Transverse colon (tissue), 4 donors: ENCODE data around the gene TRAF3IP3. TPM values are rescaled to one million over a fixed set of nuclear protein-coding genes. Genes with fewer than 3 reads are reported as not detected.

ENCODE experiments used
- DNase-seq: peaks from one replicate; pipeline ENCODE4 v3.0.0-alpha.2; 2019
- H3K27ac ChIP-seq, 4 donors: fragments of 200-600 bp; sonication (generic); 2 replicates each; pipeline ENCODE4 v1.5.1; 2016 to 2018; ENCODE audit warnings: inconsistent platforms in 4 of 4
- H3K27me3 ChIP-seq: fragments of 200-600 bp; sonication (generic); 2 replicates; pipeline ENCODE4 v1.5.1; 2017; ENCODE audit warnings: inconsistent platforms
- H3K36me3 ChIP-seq, 4 donors: fragments of 200-600 bp; sonication (generic); 2 replicates each; pipeline ENCODE4 v1.5.1; 2017 to 2019; ENCODE audit warnings: inconsistent platforms in 4 of 4
- H3K4me1 ChIP-seq, 4 donors: fragments of 200-600 bp; sonication (generic); 2 replicates each; pipeline ENCODE4 v1.5.1; 2017 to 2020; ENCODE audit warnings: inconsistent platforms in 4 of 4
- H3K4me3 ChIP-seq, 4 donors: fragments of 200-600 bp; sonication (generic); 1 replicate in 1 of 4; 2 replicates in 3 of 4; pipeline versions ENCODE4 v1.5.1 to v1.6.1; 2017 to 2019; ENCODE audit warnings: inconsistent platforms in 4 of 4
- H3K9me3 ChIP-seq, 2 donors: fragments of 200-600 bp; sonication (generic); 2 replicates each; pipeline ENCODE4 v1.5.1; 2017 to 2019; ENCODE audit warnings: inconsistent platforms in 2 of 2
- CTCF ChIP-seq, 5 experiments: fragments of 200-600 bp in 3 of 5; fragments of 450-650 bp in 2 of 5; sonication (generic) in 3 of 5; IDR thresholded peaks; 1 replicate in 2 of 5; 2 replicates in 3 of 5; pipeline ENCODE4 v1.5.1; 2016 to 2017; ENCODE audit warnings: antibody characterized with exemption in 5 of 5, inconsistent platforms in 3 of 5, mild to moderate bottlenecking in 2 of 5, moderate library complexity in 1 of 5
- EP300 ChIP-seq: sonication (generic); formaldehyde crosslinking; IDR thresholded peaks from one replicate; pipeline ENCODE4 v1.6.1; 2017; ENCODE audit warnings: antibody characterized with exemption, low read depth
- POLR2A ChIP-seq: fragments of 450-650 bp; IDR thresholded peaks from one replicate; pipeline ENCODE4 v1.6.1; 2016; ENCODE audit warnings: antibody characterized with exemption, mild to moderate bottlenecking, moderate library complexity
- POLR2AphosphoS5 ChIP-seq, 3 donors: sonication (generic); formaldehyde crosslinking; IDR thresholded peaks; one replicate each; pipeline ENCODE4 v1.6.1; 2016; ENCODE audit warnings: antibody characterized with exemption in 3 of 3
- WGBS, 2 donors: methylation state at CpG; one replicate each; pipeline ENCODE4 v1.1.5; 2018; ENCODE audit warnings: low coverage in 1 of 2; 5-methylcytosine and 5-hydroxymethylcytosine counted together
- in situ Hi-C, 4 donors: fragments of 200-750 bp; cut with MboI; loops; one replicate each; pipeline versions ENCODE4 v1.15.0 to v1.15.1; 2017; ENCODE audit warnings: low sequenced_read_pairs in 3 of 4, low pct_ligation_motif_present in 1 of 4, low pct_unique_long_range_greater_than_20kb in 1 of 4
- intact Hi-C: fragments of 100-400 bp; cut with DNase I; formaldehyde crosslinking; loops from one replicate; pipeline ENCODE4 v1.15.1; 2023; ENCODE audit warnings: low total_unique reads
- total RNA-seq, 4 donors: library from RNA; depleted of rRNA; stranded (reverse); fragments of >200 nt; gene quantifications; one replicate each; pipeline ENCODE4 v1.1.0, GENCODE V29; 2016

The TRAF3IP3 gene
- total RNA-seq = 10 to 100 TPM in 2 of 4 donors, 1 to 10 TPM in 2; 2.3 to 17.6 (median 6.8) TPM

DNA sequence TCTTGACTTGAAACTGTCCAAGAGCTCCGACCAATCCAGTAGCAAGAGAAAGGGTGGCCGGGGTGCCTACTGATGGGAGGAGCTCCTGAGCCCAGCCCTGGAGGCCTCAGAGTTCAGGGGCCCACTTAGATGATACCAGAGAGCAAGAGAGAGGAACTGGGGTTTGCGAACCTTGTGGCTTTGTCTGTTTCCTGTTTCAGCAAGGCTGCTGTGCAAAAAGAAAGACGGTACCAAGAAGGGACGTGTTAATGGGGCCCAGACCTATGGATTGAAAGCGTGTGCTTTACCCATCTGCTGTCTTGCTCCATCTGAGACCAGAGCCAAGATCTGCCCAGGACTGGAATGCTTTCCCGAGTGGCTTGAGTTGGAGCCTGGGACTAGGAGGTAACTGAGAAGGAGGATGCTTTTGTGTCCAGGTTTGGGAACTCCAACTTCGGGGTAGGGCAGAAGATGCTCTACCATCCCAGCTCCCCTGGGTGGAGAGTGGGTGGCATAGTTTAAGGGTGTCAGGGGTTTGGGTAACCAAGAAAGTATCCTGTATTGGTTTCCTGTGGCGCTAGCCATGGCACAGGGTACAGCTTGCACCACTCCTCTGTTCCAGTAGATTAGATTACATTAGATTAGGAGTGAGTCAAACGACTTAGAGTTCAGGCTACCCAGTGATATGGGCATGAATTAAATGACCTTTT, at the start of gene TRAF3IP3:
TSS of gene TRAF3IP3 (plus strand) at position 128 of the 689 bp plus-strand sequence. CDS start 3,987 bp downstream, outside the sequence.
- Histone ChIP-seq H3K27ac (peak within 1 kb of the TSS; percentile 54 to 72 (median 69)), H3K9me3 (no peaks in the 10 kb centered on the region), H3K27me3 (no peaks in the 10 kb centered on the region), H3K4me3 (peak within 1 kb of the TSS in 3 of 4 donors; percentile 7 to 32 (median 10)), H3K36me3 (no peaks in the 10 kb centered on the region), H3K4me1 (peaks cover 0 to 6% (median 0%) of the 10 kb centered on the region in 4 donors)
- TF ChIP-seq POLR2AphosphoS5 (IDR thresholded peaks at IDR 0.05) (peak in 1 of 3 donors; percentile 21), CTCF (IDR thresholded peaks at IDR 0.05) (no peak), POLR2A (no peak)
- intact Hi-C loops = no loop called here
- DNase-seq = peak; percentile 71
- WGBS, 2 donors = 58 to 76% methylated on average over 5 to 10 of the region's 10 CpGs
- in situ Hi-C loops = no loop called here

DNA sequence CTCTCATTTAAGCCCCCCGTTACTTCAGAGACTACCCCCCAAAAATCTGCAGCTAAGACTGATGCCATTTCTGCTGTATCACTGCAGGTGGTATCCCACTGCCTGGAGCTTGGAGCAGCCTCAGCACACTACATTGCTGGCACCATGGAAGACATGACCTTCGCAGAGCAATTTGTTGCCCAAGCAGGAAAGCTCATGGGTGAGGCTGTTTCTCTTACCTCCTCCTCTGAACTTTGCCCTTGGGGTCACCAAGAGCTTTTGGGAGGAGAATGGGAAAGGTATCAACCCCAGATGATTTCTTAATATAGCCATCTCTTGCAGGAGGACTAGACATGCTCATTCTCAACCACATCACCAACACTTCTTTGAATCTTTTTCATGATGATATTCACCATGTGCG, 49.2 kb upstream of the TRAF3IP3 start:
- Histone ChIP-seq H3K9me3 (no peaks in the 10 kb centered on the region), H3K27ac (no peak overlapping the region), H3K36me3 (no peaks in the 10 kb centered on the region), H3K27me3 (no peaks in the 10 kb centered on the region), H3K4me1 (no peaks in the 10 kb centered on the region), H3K4me3 (no peak overlapping the region)
- intact Hi-C loops = no loop called here
- no peak for DNase-seq
- WGBS, 2 donors = 99 to 100% methylated on average over 1 to 3 of the region's 3 CpGs
- in situ Hi-C loops = no loop called here
- TF ChIP-seq POLR2A = no peak
- TF ChIP-seq CTCF (IDR thresholded peaks at IDR 0.05) = no peak
- TF ChIP-seq POLR2AphosphoS5 (IDR thresholded peaks at IDR 0.05) = no peak
- no peak for TF ChIP-seq EP300

DNA sequence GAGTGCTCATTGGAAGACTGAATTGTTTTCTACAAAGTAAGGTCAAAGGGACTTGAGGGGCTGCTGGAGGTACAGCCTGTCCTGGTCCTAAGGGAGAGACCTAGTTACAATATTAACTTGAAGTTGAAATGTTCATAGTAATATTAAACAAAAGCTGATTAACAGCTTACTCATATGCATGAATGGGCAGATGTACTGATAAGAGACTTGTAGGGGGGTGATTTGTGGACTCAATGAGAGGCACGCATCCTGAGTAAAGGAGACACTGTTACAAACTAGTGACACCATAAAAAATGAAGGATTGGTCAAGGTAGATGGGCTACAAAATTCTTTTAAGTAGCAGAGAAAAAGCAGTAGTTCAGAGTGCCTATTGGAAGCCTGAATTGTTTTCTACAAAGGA, 48.5 kb upstream of the TRAF3IP3 start:
- 96 to 100% methylated on average over 1 of the region's 1 CpG for WGBS, 2 donors

DNA sequence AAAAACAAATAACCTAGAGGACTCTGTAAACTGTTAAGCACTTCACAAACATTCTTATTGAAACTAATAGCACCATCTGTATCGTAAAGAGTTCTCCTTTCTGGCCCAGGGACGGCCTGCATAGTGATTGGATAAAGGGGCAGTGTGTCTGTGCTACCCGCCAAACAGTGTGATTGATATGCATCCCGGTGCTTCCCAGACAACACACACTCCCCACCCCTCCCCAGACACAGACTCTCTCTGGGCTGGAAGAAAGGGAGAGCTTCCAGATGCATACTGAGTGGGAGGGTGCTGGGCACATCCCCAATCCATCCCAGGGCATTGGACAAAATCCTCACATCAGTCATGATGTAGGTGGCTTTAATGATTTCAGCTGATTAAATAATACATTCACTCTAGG, 47.6 kb upstream of the TRAF3IP3 start:
- WGBS, 2 donors = 62 to 68% methylated on average over 3 to 4 of the region's 4 CpGs
- DNase-seq = no peak
- intact Hi-C loops = no loop called here
- Histone ChIP-seq H3K36me3 (no peaks in the 10 kb centered on the region), H3K27ac (no peak overlapping the region), H3K9me3 (no peaks in the 10 kb centered on the region), H3K4me3 (no peak overlapping the region), H3K4me1 (no peaks in the 10 kb centered on the region), H3K27me3 (no peaks in the 10 kb centered on the region)
- TF ChIP-seq CTCF (IDR thresholded peaks at IDR 0.05) (no peak), POLR2A (no peak), POLR2AphosphoS5 (IDR thresholded peaks at IDR 0.05) (no peak), EP300 (no peak)
- in situ Hi-C loops = no loop called here

More for the DNA sequence above, 48.5 kb upstream of the TRAF3IP3 start:
- no peaks in the 10 kb centered on the region for H3K4me1 ChIP-seq
- TF ChIP-seq POLR2AphosphoS5 (IDR thresholded peaks at IDR 0.05) (no peak), CTCF (IDR thresholded peaks at IDR 0.05) (no peak), EP300 (no peak), POLR2A (no peak)
- no peak overlapping the region for H3K27ac ChIP-seq
- DNase-seq = no peak
- no peaks in the 10 kb centered on the region for H3K36me3 ChIP-seq
- intact Hi-C loops = no loop called here
- in situ Hi-C loops = no loop called here
- H3K27me3 ChIP-seq = no peaks in the 10 kb centered on the region
- no peaks in the 10 kb centered on the region for H3K9me3 ChIP-seq
- H3K4me3 ChIP-seq = no peak overlapping the region
